ENCODE measurements around the gene QDPR.

The QDPR gene

DNA sequence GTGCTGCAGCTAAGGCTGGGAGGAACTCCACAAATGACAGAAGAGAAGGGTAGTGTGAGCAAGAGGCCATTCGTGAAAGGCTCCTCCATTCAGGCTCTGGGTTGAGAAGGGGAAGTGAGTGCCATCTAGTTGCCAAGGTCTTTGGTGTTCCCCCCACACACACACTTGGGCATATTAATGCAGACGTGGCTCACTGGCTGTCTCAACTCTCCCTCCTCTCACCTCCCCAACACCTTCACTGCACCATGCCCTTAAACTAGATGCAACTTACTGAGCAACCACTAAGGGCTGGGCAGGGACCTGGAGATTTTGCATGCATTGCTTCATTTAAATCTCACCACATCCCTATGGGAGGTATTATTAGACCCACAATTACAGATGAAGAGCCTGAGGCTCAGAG lies 11.8 kb upstream of the QDPR start:
- H4K20me1 ChIP-seq (ENCODE audit: insufficient read depth, low read length) = no peaks in the 10 kb centered on the region
- H3K4me3 ChIP-seq (ENCODE audit: low read depth, low read length, poor library complexity, severe bottlenecking) = no peak overlapping the region
- no peaks in the 10 kb centered on the region for H3K4me1 ChIP-seq (ENCODE audit: insufficient read depth, low read length, severe bottlenecking)
- TF ChIP-seq, protein P1, sequence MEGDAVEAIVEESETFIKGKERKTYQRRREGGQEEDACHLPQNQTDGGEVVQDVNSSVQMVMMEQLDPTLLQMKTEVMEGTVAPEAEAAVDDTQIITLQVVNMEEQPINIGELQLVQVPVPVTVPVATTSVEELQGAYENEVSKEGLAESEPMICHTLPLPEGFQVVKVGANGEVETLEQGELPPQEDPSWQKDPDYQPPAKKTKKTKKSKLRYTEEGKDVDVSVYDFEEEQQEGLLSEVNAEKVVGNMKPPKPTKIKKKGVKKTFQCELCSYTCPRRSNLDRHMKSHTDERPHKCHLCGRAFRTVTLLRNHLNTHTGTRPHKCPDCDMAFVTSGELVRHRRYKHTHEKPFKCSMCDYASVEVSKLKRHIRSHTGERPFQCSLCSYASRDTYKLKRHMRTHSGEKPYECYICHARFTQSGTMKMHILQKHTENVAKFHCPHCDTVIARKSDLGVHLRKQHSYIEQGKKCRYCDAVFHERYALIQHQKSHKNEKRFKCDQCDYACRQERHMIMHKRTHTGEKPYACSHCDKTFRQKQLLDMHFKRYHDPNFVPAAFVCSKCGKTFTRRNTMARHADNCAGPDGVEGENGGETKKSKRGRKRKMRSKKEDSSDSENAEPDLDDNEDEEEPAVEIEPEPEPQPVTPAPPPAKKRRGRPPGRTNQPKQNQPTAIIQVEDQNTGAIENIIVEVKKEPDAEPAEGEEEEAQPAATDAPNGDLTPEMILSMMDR (IDR thresholded peaks at IDR 0.05; ENCODE audit: low read length) = no peak
- TF ChIP-seq EZH2 (IDR thresholded peaks at IDR 0.05; ENCODE audit: borderline replicate concordance, low read length) = no peak
- H3K9me2 ChIP-seq (ENCODE audit: low read depth, low read length) = no peaks in the 10 kb centered on the region
- H3K9ac ChIP-seq (ENCODE audit: low read length) = no peak overlapping the region
- no peaks in the 10 kb centered on the region for H3K9me3 ChIP-seq (ENCODE audit: low read length)
- H3K36me3 ChIP-seq (ENCODE audit: insufficient read depth, low read length) = no peaks in the 10 kb centered on the region
- no peaks in the 10 kb centered on the region for H3F3A ChIP-seq (ENCODE audit: insufficient read depth, low read length)
- H2AFZ ChIP-seq (ENCODE audit: low read length) = no peak overlapping the region
- no peaks in the 10 kb centered on the region for H3K27me3 ChIP-seq (ENCODE audit: insufficient read depth, low read length)
- H3K27ac ChIP-seq (ENCODE audit: low read depth, low read length, poor library complexity, severe bottlenecking) = no peak overlapping the region
- no peaks in the 10 kb centered on the region for H3K79me2 ChIP-seq (ENCODE audit: insufficient read depth, low read length)
- H3K4me2 ChIP-seq (ENCODE audit: low read length) = no peak overlapping the region

DNA sequence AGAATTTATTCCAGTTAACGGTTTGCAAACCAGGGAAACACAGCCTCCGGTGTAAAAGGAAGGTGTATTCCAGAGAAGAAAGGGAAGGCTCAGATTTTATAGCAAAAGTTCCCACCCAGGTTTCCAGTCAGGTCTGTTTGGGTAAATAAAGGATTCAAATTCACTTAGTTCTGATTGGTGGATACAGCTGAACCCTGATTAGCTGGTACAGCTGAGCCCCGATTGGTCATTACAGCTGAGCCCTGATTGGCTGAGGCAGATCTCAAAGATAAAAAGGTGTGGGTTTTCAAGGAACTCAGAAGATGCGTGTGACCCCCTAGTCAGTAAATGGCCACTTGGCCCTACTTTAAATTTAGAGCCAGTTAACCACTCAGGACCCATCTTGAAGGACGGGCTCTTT lies 9.7 kb upstream of the QDPR start:
- no peaks in the 10 kb centered on the region for H3K36me3 ChIP-seq (ENCODE audit: insufficient read depth, low read length)
- H3K9me3 ChIP-seq (ENCODE audit: low read length) = no peaks in the 10 kb centered on the region

DNA sequence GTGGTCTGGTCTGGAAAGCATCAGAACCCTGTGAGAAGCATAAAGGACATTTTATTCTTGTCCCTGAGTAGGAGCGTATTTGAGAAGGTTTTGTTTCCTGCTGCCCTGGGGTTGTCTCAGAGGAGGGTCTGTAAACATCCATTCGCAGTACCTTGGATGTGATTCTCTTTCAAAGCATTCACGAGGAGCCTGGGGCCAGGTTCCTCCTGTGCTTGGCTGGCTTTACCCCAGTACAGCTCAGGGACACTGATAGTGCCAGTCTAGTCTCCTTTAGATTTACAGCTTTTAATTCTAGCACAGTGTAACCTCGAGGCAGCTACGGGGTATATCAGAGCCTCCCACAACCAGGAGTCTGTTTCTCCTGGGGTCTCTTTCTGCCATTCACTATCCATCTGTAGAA lies 5.8 kb upstream of the QDPR start:
- Histone ChIP-seq H3K79me2 (ENCODE audit: insufficient read depth, low read length) (no peaks in the 10 kb centered on the region), H3K4me3 (ENCODE audit: low read depth, low read length, poor library complexity, severe bottlenecking) (no peak overlapping the region), H3K4me1 (ENCODE audit: insufficient read depth, low read length, severe bottlenecking) (peaks cover 3% of the 10 kb centered on the region), H3K9me3 (ENCODE audit: low read length) (no peaks in the 10 kb centered on the region), H3K9ac (ENCODE audit: low read length) (no peak overlapping the region), H3K4me2 (ENCODE audit: low read length) (no peak overlapping the region), H3K9me2 (ENCODE audit: low read depth, low read length) (no peaks in the 10 kb centered on the region), H3F3A (ENCODE audit: insufficient read depth, low read length) (no peaks in the 10 kb centered on the region), H3K27ac (ENCODE audit: low read depth, low read length, poor library complexity, severe bottlenecking) (no peak overlapping the region), H4K20me1 (ENCODE audit: insufficient read depth, low read length) (no peaks in the 10 kb centered on the region), H2AFZ (ENCODE audit: low read length) (no peak overlapping the region), H3K27me3 (ENCODE audit: insufficient read depth, low read length) (no peaks in the 10 kb centered on the region), H3K36me3 (ENCODE audit: insufficient read depth, low read length) (no peaks in the 10 kb centered on the region)
- TF ChIP-seq, protein P1 (IDR thresholded peaks at IDR 0.05; ENCODE audit: low read length) = no peak
- TF ChIP-seq EZH2 (IDR thresholded peaks at IDR 0.05; ENCODE audit: borderline replicate concordance, low read length) = no peak

More for the DNA sequence above, 9.7 kb upstream of the QDPR start:
- H3F3A ChIP-seq (ENCODE audit: insufficient read depth, low read length) = no peaks in the 10 kb centered on the region
- no peaks in the 10 kb centered on the region for H3K4me1 ChIP-seq (ENCODE audit: insufficient read depth, low read length, severe bottlenecking)
- no peak overlapping the region for H3K27ac ChIP-seq (ENCODE audit: low read depth, low read length, poor library complexity, severe bottlenecking)
- no peaks in the 10 kb centered on the region for H3K9me2 ChIP-seq (ENCODE audit: low read depth, low read length)
- H3K4me3 ChIP-seq (ENCODE audit: low read depth, low read length, poor library complexity, severe bottlenecking) = no peak overlapping the region
- no peaks in the 10 kb centered on the region for H4K20me1 ChIP-seq (ENCODE audit: insufficient read depth, low read length)
- H3K4me2 ChIP-seq (ENCODE audit: low read length) = no peak overlapping the region
- no peaks in the 10 kb centered on the region for H3K79me2 ChIP-seq (ENCODE audit: insufficient read depth, low read length)
- TF ChIP-seq, protein P1 (IDR thresholded peaks at IDR 0.05; ENCODE audit: low read length) = no peak
- TF ChIP-seq EZH2 (IDR thresholded peaks at IDR 0.05; ENCODE audit: borderline replicate concordance, low read length) = no peak
- H3K9ac ChIP-seq (ENCODE audit: low read length) = no peak overlapping the region
- H2AFZ ChIP-seq (ENCODE audit: low read length) = no peak overlapping the region
- no peaks in the 10 kb centered on the region for H3K27me3 ChIP-seq (ENCODE audit: insufficient read depth, low read length)

Data from OCI-LY1 (cell line).